ENCODE measurements around the gene DNASE1L1.

Gene DNASE1L1

GRCh38 chrX:154382483-154383069 lies 26.5 kb downstream of the DNASE1L1 start:
- no peak for DNase-seq (ENCODE audit: low spot score)

GRCh38 chrX:154381271-154381670 lies 27.8 kb downstream of the DNASE1L1 start:
- no peak for DNase-seq (ENCODE audit: low spot score)

GRCh38 chrX:154380787-154381186 lies 28.3 kb downstream of the DNASE1L1 start:
- no peak for DNase-seq (ENCODE audit: low spot score)

GRCh38 chrX:154380153-154380552 lies 28.9 kb downstream of the DNASE1L1 start:
- DNase-seq (ENCODE audit: low spot score) = no peak

- DNase-seq (ENCODE audit: low spot score) = no peak
Observed at GRCh38 chrX:154379569-154379951, 29.5 kb downstream of the DNASE1L1 start.

- peak; percentile 97 for DNase-seq (ENCODE audit: low spot score)
Observed at GRCh38 chrX:154378799-154379568, 30.1 kb downstream of the DNASE1L1 start, which contains the start of gene EMD. Gene EMD (plus strand): TSS chrX:154379295. CDS start chrX:154379485, 190 bp downstream.

GRCh38 chrX:154378059-154378798 lies 30.8 kb downstream of the DNASE1L1 start:
- peak; percentile 32 for DNase-seq (ENCODE audit: low spot score)

GRCh38 chrX:154376774-154377173 lies 32.3 kb downstream of the DNASE1L1 start:
- DNase-seq (ENCODE audit: low spot score) = no peak

GRCh38 chrX:154375156-154375504 lies 33.9 kb downstream of the DNASE1L1 start:
- no peak for DNase-seq (ENCODE audit: low spot score)

GRCh38 chrX:154374313-154375155 lies 34.5 kb downstream of the DNASE1L1 start, which contains the start of gene FLNA:
Gene FLNA (minus strand): TSS chrX:154374634. CDS start chrX:154371245, 3,389 bp downstream.
- peak; percentile 31 for DNase-seq (ENCODE audit: low spot score)

GRCh38 chrX:154373340-154374306 lies 35.4 kb downstream of the DNASE1L1 start:
- no peak for DNase-seq (ENCODE audit: low spot score)

- DNase-seq (ENCODE audit: low spot score) = peak; percentile 66
Observed at GRCh38 chrX:154372612-154373022, 36.4 kb downstream of the DNASE1L1 start.

GRCh38 chrX:154371789-154372300 lies 37.2 kb downstream of the DNASE1L1 start:
- no peak for DNase-seq (ENCODE audit: low spot score)

GRCh38 chrX:154371017-154371788 lies 37.9 kb downstream of the DNASE1L1 start:
- DNase-seq (ENCODE audit: low spot score) = peak; percentile 94

- no peak for DNase-seq (ENCODE audit: low spot score)
Observed at GRCh38 chrX:154370300-154371016, 38.6 kb downstream of the DNASE1L1 start.

GRCh38 chrX:154369449-154370299 lies 39.4 kb downstream of the DNASE1L1 start:
- DNase-seq (ENCODE audit: low spot score) = peak; percentile 83

- DNase-seq (ENCODE audit: low spot score) = peak; percentile 96
Observed at GRCh38 chrX:154368630-154369448, 40.2 kb downstream of the DNASE1L1 start.
